Regular cardiac myocyte (primary cell): Measurements from ENCODE around the gene SLC12A5. TPM values are rescaled to one million over a fixed set of nuclear protein-coding genes. Genes with fewer than 3 reads are reported as not detected.

Experiments used
- total RNA-seq: library from RNA; depleted of rRNA; stranded (reverse); fragments of >200 nt; gene quantifications from 2 replicates; pipeline ENCODE4 v1.2.3, GENCODE V29; 2014

SLC12A5 gene
- total RNA-seq, result 0.85 TPM in 1 of 2 replicates, not detected in the other

GRCh38 chr20:46028772-46029371 is at the start of gene SLC12A5:
Gene SLC12A5, plus strand, starts transcription at chr20:46029215. Its CDS starts 130 bp downstream, at chr20:46029345.

GRCh38 chr20:46089417-46090388 is 60.7 kb downstream of the SLC12A5 start, which contains the start of gene NCOA5:
Gene NCOA5, minus strand, starts transcription at chr20:46089962. Its CDS starts 10,538 bp downstream, at chr20:46079424.

Other genes starting within 250 kb of the SLC12A5 start
- 0.19 and 0.56 TPM in 2 replicates for gene WFDC3, start 237.3 kb upstream of the SLC12A5 start, total RNA-seq
- 8.7 and 25.9 TPM in 2 replicates for gene DNTTIP1, start 237.3 kb upstream of the SLC12A5 start, total RNA-seq
- 7.9 and 46.4 TPM in 2 replicates for gene UBE2C, start 216.6 kb upstream of the SLC12A5 start, total RNA-seq
- 0.56 TPM in 1 of 2 replicates, not detected in the other for gene TNNC2, start 201.9 kb upstream of the SLC12A5 start, total RNA-seq
- gene SNX21, start 195.4 kb upstream of the SLC12A5 start, total RNA-seq, result 33.4 and 44.0 TPM in 2 replicates
- gene ACOT8, start 171.8 kb upstream of the SLC12A5 start, total RNA-seq, result 33.4 and 35.5 TPM in 2 replicates
- 3.7 and 5.4 TPM in 2 replicates for gene ZSWIM3, start 171.6 kb upstream of the SLC12A5 start, total RNA-seq
- gene ZSWIM1, start 148.0 kb upstream of the SLC12A5 start, total RNA-seq, result 3.4 and 4.4 TPM in 2 replicates
- gene SPATA25, start 141.6 kb upstream of the SLC12A5 start, total RNA-seq, result 0.19 and 0.28 TPM in 2 replicates
- 1.5 and 5.1 TPM in 2 replicates for gene NEURL2, start 138.0 kb upstream of the SLC12A5 start, total RNA-seq
- gene CTSA, start 137.9 kb upstream of the SLC12A5 start, total RNA-seq, result 27.8 and 68.8 TPM in 2 replicates
- gene PLTP, start 117.1 kb upstream of the SLC12A5 start, total RNA-seq, result 4.0 and 23.4 TPM in 2 replicates
- gene PCIF1, start 94.5 kb upstream of the SLC12A5 start, total RNA-seq, result 5.9 and 6.7 TPM in 2 replicates
- gene ZNF335, start 57.0 kb upstream of the SLC12A5 start, total RNA-seq, result 10.1 and 10.9 TPM in 2 replicates
- gene MMP9, start 20.3 kb upstream of the SLC12A5 start, total RNA-seq, result not detected in 2 replicates
- 4.5 and 15.7 TPM in 2 replicates for gene NCOA5, start 60.7 kb downstream of the SLC12A5 start, total RNA-seq
- gene CD40, start 89.1 kb downstream of the SLC12A5 start, total RNA-seq, result 5.8 and 14.9 TPM in 2 replicates